Liver (tissue), 9 donors: ENCODE measurements around the gene AKAP13. TPM values are rescaled to one million over a fixed set of nuclear protein-coding genes. Genes with fewer than 3 reads are reported as not detected.

ENCODE experiments used
- DNase-seq: peaks from one replicate; pipeline ENCODE4 v3.0.0-alpha.2; 2017; ENCODE audit warnings: low spot score
- H3K27ac ChIP-seq, 2 donors: one replicate each; pipeline ENCODE4 v1.7.0; 2013; ENCODE audit warnings: inconsistent platforms in 2 of 2, low read length in 2 of 2, control low read depth in 1 of 2, low read depth in 1 of 2, mild to moderate bottlenecking in 1 of 2
- H3K27me3 ChIP-seq, 4 donors: one replicate each; pipeline versions ENCODE4 v1.6.1 to v1.7.0; 2013; ENCODE audit warnings: low read length in 3 of 4, inconsistent platforms in 1 of 4, mild to moderate bottlenecking in 1 of 4, moderate library complexity in 1 of 4; ENCODE audit not compliant: control insufficient read depth in 4 of 4, insufficient read depth in 4 of 4
- H3K36me3 ChIP-seq, 4 donors: one replicate each; pipeline versions ENCODE4 v1.6.1 to v1.7.0; 2013; ENCODE audit warnings: low read length in 3 of 4, mild to moderate bottlenecking in 3 of 4, low read depth in 1 of 4, moderate library complexity in 1 of 4; ENCODE audit not compliant: control insufficient read depth in 4 of 4, insufficient read depth in 3 of 4
- H3K4me1 ChIP-seq, 4 donors: one replicate each; pipeline versions ENCODE4 v1.6.1 to v1.7.0; 2013; ENCODE audit warnings: low read length in 3 of 4, mild to moderate bottlenecking in 3 of 4, moderate library complexity in 1 of 4; ENCODE audit not compliant: control insufficient read depth in 4 of 4, insufficient read depth in 4 of 4
- H3K4me3 ChIP-seq, 3 donors: one replicate each; pipeline versions ENCODE4 v1.6.1 to v1.7.0; 2013; ENCODE audit warnings: low read length in 3 of 3, control low read depth in 1 of 3, low read depth in 1 of 3, mild to moderate bottlenecking in 1 of 3
- H3K9ac ChIP-seq, 2 donors: one replicate each; pipeline ENCODE4 v1.7.0; 2013; ENCODE audit warnings: low read length in 2 of 2, mild to moderate bottlenecking in 2 of 2, moderate library complexity in 2 of 2, control low read depth in 1 of 2, low read depth in 1 of 2
- H3K9me3 ChIP-seq, 4 donors: one replicate each; pipeline versions ENCODE4 v1.6.1 to v1.7.0; 2013; ENCODE audit warnings: low read length in 3 of 4; ENCODE audit not compliant: control insufficient read depth in 4 of 4
- ATF3 ChIP-seq: IDR thresholded peaks from 2 replicates; pipeline ENCODE4 v1.6.1; 2016; ENCODE audit warnings: antibody characterized with exemption
- CTCF ChIP-seq: fragments of 150-350 bp; IDR thresholded peaks from 2 replicates; pipeline ENCODE4 v1.5.1; 2017; ENCODE audit warnings: improper control_type of control experiment, low read depth, low read length; ENCODE audit not compliant: missing input control
- FOXA1 ChIP-seq: IDR thresholded peaks from 2 replicates; pipeline ENCODE4 v1.6.1; 2016; ENCODE audit warnings: antibody characterized with exemption
- GABPA ChIP-seq, 2 donors: IDR thresholded peaks in 1 of 2; conservative IDR thresholded peaks in 1 of 2; 2 replicates each; pipeline ENCODE4 v1.6.1; 2016; ENCODE audit warnings: antibody characterized with exemption in 2 of 2, mild to moderate bottlenecking in 1 of 2, moderate library complexity in 1 of 2
- HNF4A ChIP-seq, 2 donors: conservative IDR thresholded peaks; 2 replicates each; pipeline ENCODE4 v1.6.1; 2016; ENCODE audit warnings: antibody characterized with exemption in 2 of 2, mild to moderate bottlenecking in 2 of 2
- HNF4G ChIP-seq: IDR thresholded peaks from 2 replicates; pipeline ENCODE4 v1.6.1; 2016; ENCODE audit warnings: antibody characterized with exemption
- JUND ChIP-seq, 2 donors: IDR thresholded peaks; 2 replicates each; pipeline ENCODE4 v1.6.1; 2016; ENCODE audit warnings: antibody characterized with exemption in 2 of 2
- NR2F2 ChIP-seq: IDR thresholded peaks from 2 replicates; pipeline ENCODE4 v1.6.1; 2016; ENCODE audit warnings: antibody characterized with exemption
- RAD21 ChIP-seq, 2 donors: IDR thresholded peaks; 2 replicates each; pipeline ENCODE4 v1.6.1; 2016; ENCODE audit warnings: antibody characterized with exemption in 2 of 2, mild to moderate bottlenecking in 2 of 2
- RXRA ChIP-seq, 2 donors: IDR thresholded peaks; 2 replicates each; pipeline ENCODE4 v1.6.1; 2017 to 2018; ENCODE audit warnings: antibody characterized with exemption in 2 of 2, mild to moderate bottlenecking in 1 of 2
- SP1 ChIP-seq: IDR thresholded peaks from 2 replicates; pipeline ENCODE4 v1.6.1; 2018; ENCODE audit warnings: antibody characterized with exemption, mild to moderate bottlenecking
- TAF1 ChIP-seq: conservative IDR thresholded peaks from 2 replicates; pipeline ENCODE4 v1.6.1; 2016; ENCODE audit warnings: antibody characterized with exemption, mild to moderate bottlenecking
- YY1 ChIP-seq: IDR thresholded peaks from 2 replicates; pipeline ENCODE4 v1.6.1; 2016; ENCODE audit warnings: antibody characterized with exemption, mild to moderate bottlenecking
- WGBS: extraction: QIAGEN DNeasy Blood & Tissue Kit; methylation state at CpG from one replicate; pipeline ENCODE4 v1.1.7; 2013; 5-methylcytosine and 5-hydroxymethylcytosine counted together
- polyA plus RNA-seq, 2 donors: library from polyadenylated mRNA; stranded (reverse) in 1 of 2; unstranded in 1 of 2; fragments of 200-250 nt in 1 of 2; fragments of >200 nt in 1 of 2; fragmentation: Nextera tagmentation in 1 of 2; extraction: Ambion mirVana in 1 of 2; gene quantifications; one replicate each; pipeline versions ENCODE4 v1.2.1 to v1.2.3, GENCODE V29; 2013 to 2015
- total RNA-seq, 2 donors: library from RNA; depleted of rRNA; stranded (reverse); fragments of >200 nt; gene quantifications; one replicate each; pipeline ENCODE4 v1.2.3, GENCODE V29; 2014
- TF ChIP-seq, protein P1 (sequence below): IDR thresholded peaks from 2 replicates; pipeline ENCODE4 v1.6.1; 2016; ENCODE audit warnings: antibody characterized with exemption
- TF ChIP-seq, protein P2 (sequence below): IDR thresholded peaks from 2 replicates; pipeline ENCODE4 v1.6.1; 2016; ENCODE audit warnings: antibody characterized with exemption
- donor health status: healthy.
- donor health status: healthy.
- donor health status: healthy.
- donor health status: healthy.
- donor health status: healthy.

The AKAP13 gene
- total and polyA plus RNA-seq, 4 donors = 18.6 to 92.3 (median 37.4) TPM

DNA sequence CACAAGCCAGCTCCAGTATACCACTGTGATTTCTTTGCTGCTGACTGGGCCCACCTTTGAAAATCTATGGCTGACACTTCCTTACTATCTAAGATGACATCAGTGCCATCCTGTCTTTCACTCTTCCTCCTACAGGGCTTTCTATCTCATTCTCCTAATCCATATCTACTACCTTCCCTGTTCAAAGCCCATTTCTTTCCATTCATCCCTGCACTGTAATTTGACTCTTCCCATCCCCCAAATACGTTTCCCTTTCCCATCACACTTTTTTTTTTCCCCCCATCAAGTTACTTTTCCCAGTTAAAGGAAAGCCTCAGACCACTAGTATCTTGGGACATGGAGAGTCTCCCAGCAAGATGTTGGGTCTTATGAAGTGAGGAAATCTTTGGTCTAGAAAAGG is 136.7 kb downstream of the AKAP13 start:
- Histone ChIP-seq H3K4me1 (peaks cover 0 to 5% (median 4%) of the 10 kb centered on the region in 4 donors), H3K36me3 (no peaks in the 10 kb centered on the region), H3K9ac (no peak overlapping the region), H3K27me3 (no peaks in the 10 kb centered on the region), H3K9me3 (no peaks in the 10 kb centered on the region), H3K4me3 (no peak overlapping the region), H3K27ac (no peak overlapping the region)
- DNase-seq = no peak
- WGBS = 91% methylated on average over 1 of the region's 1 CpG
- TF ChIP-seq SP1 = no peak
- TF ChIP-seq CTCF = no peak
- TF ChIP-seq NR2F2 = no peak
- TF ChIP-seq FOXA1 = no peak

GRCh38 chr15:85518979-85519761 is 138.8 kb downstream of the AKAP13 start:
- H3K4me1 ChIP-seq = peaks cover 0 to 6% (median 5%) of the 10 kb centered on the region in 4 donors
- no peak overlapping the region for H3K4me3 ChIP-seq
- no peak overlapping the region for H3K27ac ChIP-seq
- DNase-seq = no peak
- H3K36me3 ChIP-seq = peaks cover 0 to 2% (median 0%) of the 10 kb centered on the region in 4 donors
- H3K9ac ChIP-seq = no peak overlapping the region
- 75% methylated on average over 5 of the region's 5 CpGs for whole genome bisulfite sequencing
- no peaks in the 10 kb centered on the region for H3K9me3 ChIP-seq
- TF ChIP-seq ATF3 = no peak
- no peak for TF ChIP-seq SP1
- TF ChIP-seq HNF4A (conservative IDR thresholded peaks at IDR 0.05) = no peak
- no peak for TF ChIP-seq RXRA (IDR thresholded peaks at IDR 0.05)
- TF ChIP-seq GABPA (IDR thresholded peaks at IDR 0.05 in 1 of 2, conservative IDR thresholded peaks at IDR 0.05 in 1 of 2) = no peak
- TF ChIP-seq RAD21 (IDR thresholded peaks at IDR 0.05) = no peak
- no peak for TF ChIP-seq YY1
- no peak for TF ChIP-seq HNF4G
- TF ChIP-seq JUND (IDR thresholded peaks at IDR 0.05) = no peak
- TF ChIP-seq, protein P1, sequence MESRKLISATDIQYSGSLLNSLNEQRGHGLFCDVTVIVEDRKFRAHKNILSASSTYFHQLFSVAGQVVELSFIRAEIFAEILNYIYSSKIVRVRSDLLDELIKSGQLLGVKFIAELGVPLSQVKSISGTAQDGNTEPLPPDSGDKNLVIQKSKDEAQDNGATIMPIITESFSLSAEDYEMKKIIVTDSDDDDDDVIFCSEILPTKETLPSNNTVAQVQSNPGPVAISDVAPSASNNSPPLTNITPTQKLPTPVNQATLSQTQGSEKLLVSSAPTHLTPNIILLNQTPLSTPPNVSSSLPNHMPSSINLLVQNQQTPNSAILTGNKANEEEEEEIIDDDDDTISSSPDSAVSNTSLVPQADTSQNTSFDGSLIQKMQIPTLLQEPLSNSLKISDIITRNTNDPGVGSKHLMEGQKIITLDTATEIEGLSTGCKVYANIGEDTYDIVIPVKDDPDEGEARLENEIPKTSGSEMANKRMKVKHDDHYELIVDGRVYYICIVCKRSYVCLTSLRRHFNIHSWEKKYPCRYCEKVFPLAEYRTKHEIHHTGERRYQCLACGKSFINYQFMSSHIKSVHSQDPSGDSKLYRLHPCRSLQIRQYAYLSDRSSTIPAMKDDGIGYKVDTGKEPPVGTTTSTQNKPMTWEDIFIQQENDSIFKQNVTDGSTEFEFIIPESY = no peak
- TF ChIP-seq, protein P2, sequence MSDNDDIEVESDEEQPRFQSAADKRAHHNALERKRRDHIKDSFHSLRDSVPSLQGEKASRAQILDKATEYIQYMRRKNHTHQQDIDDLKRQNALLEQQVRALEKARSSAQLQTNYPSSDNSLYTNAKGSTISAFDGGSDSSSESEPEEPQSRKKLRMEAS = no peak
- TF ChIP-seq FOXA1 = no peak
- TF ChIP-seq TAF1 = no peak
- TF ChIP-seq NR2F2 = no peak
- no peak for TF ChIP-seq CTCF
- no peaks in the 10 kb centered on the region for H3K27me3 ChIP-seq
